ENCODE measurements around the gene MIS12. TPM values are rescaled to one million over a fixed set of nuclear protein-coding genes. Genes with fewer than 3 reads are reported as not detected.
A peak's percentile ranks its signal among the peaks of the same experiment; 100 is the strongest.

The MIS12 gene
- polyA plus RNA-seq, 2 of the 4 experiments (the other 2 are of a cell fraction), result 26.6 to 38.2 TPM

DNA sequence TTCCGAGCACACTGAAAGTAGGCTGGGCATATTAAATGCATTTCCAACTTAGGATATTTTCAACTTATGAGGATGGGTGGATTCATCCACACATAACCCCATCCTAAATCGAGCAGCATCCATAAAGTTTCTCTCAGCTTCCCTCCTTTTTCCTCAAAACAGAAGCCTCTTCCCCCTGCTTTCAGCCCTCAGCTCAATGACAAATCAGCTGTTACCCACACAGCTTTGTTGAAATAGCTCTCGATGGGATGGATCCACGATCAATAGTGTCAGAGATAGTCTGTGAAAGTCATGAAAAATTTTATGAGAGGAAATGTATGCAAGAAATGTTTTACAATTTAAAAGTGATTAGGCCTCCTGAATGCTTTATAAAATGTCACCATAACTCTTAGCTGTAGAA, 20.1 kb upstream of the MIS12 start:
- ATAC-seq, result no peak
- Histone ChIP-seq H3K4me2 (peak overlapping the region; percentile 89), H3K4me3 (no peak overlapping the region), H3K27ac (no peak overlapping the region), H3K9me3 (no peaks in the 10 kb centered on the region), H3K4me1 (peaks cover 9% of the 10 kb centered on the region; the same call in 2 of the 3 replicates)
- ChIA-PET POLR2A (no interaction called here), CTCF (interaction anchor here (13.3 kb wide), 1 partner anchor 27 kb away, joined by 86 read pairs; the partner anchor contains the start of gene C1QBP)
- DNase-seq (ENCODE audit: low read depth in 1 of 2, low spot score in 1 of 2), result no peak
- no peak for TF ChIP-seq GATA3 (IDR thresholded peaks at IDR 0.05; ENCODE audit: borderline replicate concordance)
- no peak for TF ChIP-seq ZC3H11A (IDR thresholded peaks at IDR 0.05)
- TF ChIP-seq RARB (CRISPR knock-in tag; IDR thresholded peaks at IDR 0.05), result no peak
- no peak for TF ChIP-seq MAFK (IDR thresholded peaks at IDR 0.05; ENCODE audit: partially characterized antibody)
- TF ChIP-seq EHF (CRISPR knock-in tag; IDR thresholded peaks at IDR 0.05), result no peak
- TF ChIP-seq, protein P1, sequence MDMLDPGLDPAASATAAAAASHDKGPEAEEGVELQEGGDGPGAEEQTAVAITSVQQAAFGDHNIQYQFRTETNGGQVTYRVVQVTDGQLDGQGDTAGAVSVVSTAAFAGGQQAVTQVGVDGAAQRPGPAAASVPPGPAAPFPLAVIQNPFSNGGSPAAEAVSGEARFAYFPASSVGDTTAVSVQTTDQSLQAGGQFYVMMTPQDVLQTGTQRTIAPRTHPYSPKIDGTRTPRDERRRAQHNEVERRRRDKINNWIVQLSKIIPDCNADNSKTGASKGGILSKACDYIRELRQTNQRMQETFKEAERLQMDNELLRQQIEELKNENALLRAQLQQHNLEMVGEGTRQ (IDR thresholded peaks at IDR 0.05), result no peak
- no peak for TF ChIP-seq FOSL2 (IDR thresholded peaks at IDR 0.05)
- TF ChIP-seq FOSL2 (CRISPR knock-in tag; IDR thresholded peaks at IDR 0.05), result no peak
- no peak for TF ChIP-seq TP53 (CRISPR knock-in tag; IDR thresholded peaks at IDR 0.05)
- TF ChIP-seq TFCP2L1 (CRISPR knock-in tag; IDR thresholded peaks at IDR 0.05), result no peak
- TF ChIP-seq HOXB5 (CRISPR knock-in tag; IDR thresholded peaks at IDR 0.05), result no peak
- TF ChIP-seq, protein P2, sequence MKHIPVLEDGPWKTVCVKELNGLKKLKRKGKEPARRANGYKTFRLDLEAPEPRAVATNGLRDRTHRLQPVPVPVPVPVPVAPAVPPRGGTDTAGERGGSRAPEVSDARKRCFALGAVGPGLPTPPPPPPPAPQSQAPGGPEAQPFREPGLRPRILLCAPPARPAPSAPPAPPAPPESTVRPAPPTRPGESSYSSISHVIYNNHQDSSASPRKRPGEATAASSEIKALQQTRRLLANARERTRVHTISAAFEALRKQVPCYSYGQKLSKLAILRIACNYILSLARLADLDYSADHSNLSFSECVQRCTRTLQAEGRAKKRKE (CRISPR knock-in tag; IDR thresholded peaks at IDR 0.05; ENCODE audit: low read depth), result no peak
- TF ChIP-seq, protein P3, sequence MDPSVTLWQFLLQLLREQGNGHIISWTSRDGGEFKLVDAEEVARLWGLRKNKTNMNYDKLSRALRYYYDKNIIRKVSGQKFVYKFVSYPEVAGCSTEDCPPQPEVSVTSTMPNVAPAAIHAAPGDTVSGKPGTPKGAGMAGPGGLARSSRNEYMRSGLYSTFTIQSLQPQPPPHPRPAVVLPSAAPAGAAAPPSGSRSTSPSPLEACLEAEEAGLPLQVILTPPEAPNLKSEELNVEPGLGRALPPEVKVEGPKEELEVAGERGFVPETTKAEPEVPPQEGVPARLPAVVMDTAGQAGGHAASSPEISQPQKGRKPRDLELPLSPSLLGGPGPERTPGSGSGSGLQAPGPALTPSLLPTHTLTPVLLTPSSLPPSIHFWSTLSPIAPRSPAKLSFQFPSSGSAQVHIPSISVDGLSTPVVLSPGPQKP (IDR thresholded peaks at IDR 0.05; ENCODE audit: low read depth, low read length), result no peak
- no peak for TF ChIP-seq CHD2 (IDR thresholded peaks at IDR 0.05; ENCODE audit: low read length, partially characterized antibody)
- TF ChIP-seq CBX2 (IDR thresholded peaks at IDR 0.05; ENCODE audit: borderline replicate concordance, low read depth), result no peak
- no peak for TF ChIP-seq EP300 (IDR thresholded peaks at IDR 0.05)
- TF ChIP-seq KDM5A (IDR thresholded peaks at IDR 0.05), result no peak
- no peak for FAIRE-seq
- 86% methylated on average over 4 of the region's 4 CpGs for WGBS (ENCODE audit: missing lambda C conversion rate)

DNA sequence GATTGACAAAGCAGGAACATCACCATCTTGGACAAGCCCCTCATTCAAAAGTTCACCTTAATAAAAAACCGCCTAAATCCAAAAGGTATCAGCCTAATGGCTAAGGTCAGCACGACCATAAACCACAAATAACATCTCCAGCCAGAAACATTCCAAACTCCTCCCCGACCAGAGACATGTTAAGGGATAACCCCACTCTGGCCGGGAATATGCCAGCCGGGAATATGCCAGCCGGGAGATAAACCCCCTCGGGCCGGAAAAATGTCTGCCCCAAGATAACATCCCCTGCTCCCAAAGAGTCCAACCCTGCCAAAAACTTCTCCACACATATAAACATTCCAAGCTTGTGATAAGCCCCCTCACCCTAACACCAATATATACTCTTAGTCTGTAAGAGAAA, 18.9 kb upstream of the MIS12 start:
- ATAC-seq, result no peak
- FAIRE-seq, result no peak
- Histone ChIP-seq H3K4me1 (peaks cover 9% of the 10 kb centered on the region; the same call in 2 of the 3 replicates), H3K4me3 (peak overlapping the region; percentile 91), H3K9me3 (no peaks in the 10 kb centered on the region), H3K4me2 (peak overlapping the region; percentile 89), H3K27ac (peak overlapping the region; percentile 85 to 95; a peak in 5 of 6 replicates)
- ChIA-PET CTCF (interaction anchor here (0.5 to 13.3 kb wide), 2 partner anchors 29 to 125 kb away, joined by 3 to 86 read pairs; partner anchors contain the start of gene C1QBP), POLR2A (interaction anchor here (2.1 kb wide), 1 partner anchor 28 kb away, joined by 8 read pairs; the partner anchor contains the start of gene C1QBP)
- WGBS (ENCODE audit: missing lambda C conversion rate), result 5% methylated on average over 8 of the region's 8 CpGs
- DNase-seq (ENCODE audit: low read depth in 1 of 2, low spot score in 1 of 2), result no peak
- no peak for TF ChIP-seq KDM1A (IDR thresholded peaks at IDR 0.05; ENCODE audit: low read depth)
- no peak for TF ChIP-seq RAD21 (conservative IDR thresholded peaks at IDR 0.05 in 1 of 2, IDR thresholded peaks at IDR 0.05 in 1 of 2)
- TF ChIP-seq CHD2 (IDR thresholded peaks at IDR 0.05; ENCODE audit: low read length, partially characterized antibody), result no peak
- no peak for TF ChIP-seq SREBF2 (IDR thresholded peaks at IDR 0.05)
- no peak for TF ChIP-seq PHF8 (IDR thresholded peaks at IDR 0.05; ENCODE audit: borderline replicate concordance, low read depth)
- TF ChIP-seq NR3C1 (IDR thresholded peaks at IDR 0.05), result no peak
- TF ChIP-seq NPAS2 (CRISPR knock-in tag; IDR thresholded peaks at IDR 0.05; ENCODE audit: borderline replicate concordance), result no peak
- TF ChIP-seq, protein P4, sequence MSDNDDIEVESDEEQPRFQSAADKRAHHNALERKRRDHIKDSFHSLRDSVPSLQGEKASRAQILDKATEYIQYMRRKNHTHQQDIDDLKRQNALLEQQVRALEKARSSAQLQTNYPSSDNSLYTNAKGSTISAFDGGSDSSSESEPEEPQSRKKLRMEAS (IDR thresholded peaks at IDR 0.05), result no peak
- no peak for TF ChIP-seq NFE2L2 (conservative IDR thresholded peaks at IDR 0.05; ENCODE audit: low read length)

Measured in A549 (cell line).